ENCODE data around the gene KIF5A.

Gene KIF5A

GRCh38 chr12:57545809-57546437 is 3.9 kb upstream of the KIF5A start:
- ATAC-seq = no peak
- TF ChIP-seq ZC3H10 (CRISPR knock-in tag; IDR thresholded peaks at IDR 0.05) (no peak), OSR1 (CRISPR knock-in tag; IDR thresholded peaks at IDR 0.05) (no peak), PPARA (CRISPR knock-in tag; IDR thresholded peaks at IDR 0.05; ENCODE audit: borderline replicate concordance) (no peak), ISL1 (CRISPR knock-in tag; IDR thresholded peaks at IDR 0.05) (no peak), PATZ1 (CRISPR knock-in tag; IDR thresholded peaks at IDR 0.05; ENCODE audit: borderline replicate concordance) (no peak), SNAI2 (CRISPR knock-in tag; IDR thresholded peaks at IDR 0.05) (no peak), ZNF70 (CRISPR knock-in tag; IDR thresholded peaks at IDR 0.05) (no peak), ARNTL (CRISPR knock-in tag; IDR thresholded peaks at IDR 0.05; ENCODE audit: borderline replicate concordance, low read depth) (no peak), CSDC2 (CRISPR knock-in tag; IDR thresholded peaks at IDR 0.05) (no peak), ESRRG (CRISPR knock-in tag; IDR thresholded peaks at IDR 0.05) (no peak), ZNF8 (CRISPR knock-in tag; IDR thresholded peaks at IDR 0.05) (no peak), ZFP30 (CRISPR knock-in tag; IDR thresholded peaks at IDR 0.05) (no peak), ZFP3 (CRISPR knock-in tag; IDR thresholded peaks at IDR 0.05) (no peak), ZNF565 (CRISPR knock-in tag; conservative IDR thresholded peaks at IDR 0.05; ENCODE audit: low read depth) (no peak), GLIS3 (CRISPR knock-in tag; IDR thresholded peaks at IDR 0.05) (no peak), TOX (CRISPR knock-in tag; IDR thresholded peaks at IDR 0.05; ENCODE audit: borderline replicate concordance) (no peak)
- TF ChIP-seq, protein P1, sequence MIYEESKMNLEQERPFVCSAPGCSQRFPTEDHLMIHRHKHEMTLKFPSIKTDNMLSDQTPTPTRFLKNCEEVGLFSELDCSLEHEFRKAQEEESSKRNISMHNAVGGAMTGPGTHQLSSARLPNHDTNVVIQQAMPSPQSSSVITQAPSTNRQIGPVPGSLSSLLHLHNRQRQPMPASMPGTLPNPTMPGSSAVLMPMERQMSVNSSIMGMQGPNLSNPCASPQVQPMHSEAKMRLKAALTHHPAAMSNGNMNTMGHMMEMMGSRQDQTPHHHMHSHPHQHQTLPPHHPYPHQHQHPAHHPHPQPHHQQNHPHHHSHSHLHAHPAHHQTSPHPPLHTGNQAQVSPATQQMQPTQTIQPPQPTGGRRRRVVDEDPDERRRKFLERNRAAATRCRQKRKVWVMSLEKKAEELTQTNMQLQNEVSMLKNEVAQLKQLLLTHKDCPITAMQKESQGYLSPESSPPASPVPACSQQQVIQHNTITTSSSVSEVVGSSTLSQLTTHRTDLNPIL (CRISPR knock-in tag; IDR thresholded peaks at IDR 0.05; ENCODE audit: low read depth) = no peak
- TF ChIP-seq, protein P2, sequence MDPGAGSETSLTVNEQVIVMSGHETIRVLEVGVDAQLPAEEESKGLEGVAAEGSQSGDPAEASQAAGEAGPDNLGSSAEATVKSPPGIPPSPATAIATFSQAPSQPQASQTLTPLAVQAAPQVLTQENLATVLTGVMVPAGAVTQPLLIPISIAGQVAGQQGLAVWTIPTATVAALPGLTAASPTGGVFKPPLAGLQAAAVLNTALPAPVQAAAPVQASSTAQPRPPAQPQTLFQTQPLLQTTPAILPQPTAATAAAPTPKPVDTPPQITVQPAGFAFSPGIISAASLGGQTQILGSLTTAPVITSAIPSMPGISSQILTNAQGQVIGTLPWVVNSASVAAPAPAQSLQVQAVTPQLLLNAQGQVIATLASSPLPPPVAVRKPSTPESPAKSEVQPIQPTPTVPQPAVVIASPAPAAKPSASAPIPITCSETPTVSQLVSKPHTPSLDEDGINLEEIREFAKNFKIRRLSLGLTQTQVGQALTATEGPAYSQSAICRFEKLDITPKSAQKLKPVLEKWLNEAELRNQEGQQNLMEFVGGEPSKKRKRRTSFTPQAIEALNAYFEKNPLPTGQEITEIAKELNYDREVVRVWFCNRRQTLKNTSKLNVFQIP (CRISPR knock-in tag; IDR thresholded peaks at IDR 0.05; ENCODE audit: borderline replicate concordance, low read depth) = no peak
- TF ChIP-seq, protein P3, sequence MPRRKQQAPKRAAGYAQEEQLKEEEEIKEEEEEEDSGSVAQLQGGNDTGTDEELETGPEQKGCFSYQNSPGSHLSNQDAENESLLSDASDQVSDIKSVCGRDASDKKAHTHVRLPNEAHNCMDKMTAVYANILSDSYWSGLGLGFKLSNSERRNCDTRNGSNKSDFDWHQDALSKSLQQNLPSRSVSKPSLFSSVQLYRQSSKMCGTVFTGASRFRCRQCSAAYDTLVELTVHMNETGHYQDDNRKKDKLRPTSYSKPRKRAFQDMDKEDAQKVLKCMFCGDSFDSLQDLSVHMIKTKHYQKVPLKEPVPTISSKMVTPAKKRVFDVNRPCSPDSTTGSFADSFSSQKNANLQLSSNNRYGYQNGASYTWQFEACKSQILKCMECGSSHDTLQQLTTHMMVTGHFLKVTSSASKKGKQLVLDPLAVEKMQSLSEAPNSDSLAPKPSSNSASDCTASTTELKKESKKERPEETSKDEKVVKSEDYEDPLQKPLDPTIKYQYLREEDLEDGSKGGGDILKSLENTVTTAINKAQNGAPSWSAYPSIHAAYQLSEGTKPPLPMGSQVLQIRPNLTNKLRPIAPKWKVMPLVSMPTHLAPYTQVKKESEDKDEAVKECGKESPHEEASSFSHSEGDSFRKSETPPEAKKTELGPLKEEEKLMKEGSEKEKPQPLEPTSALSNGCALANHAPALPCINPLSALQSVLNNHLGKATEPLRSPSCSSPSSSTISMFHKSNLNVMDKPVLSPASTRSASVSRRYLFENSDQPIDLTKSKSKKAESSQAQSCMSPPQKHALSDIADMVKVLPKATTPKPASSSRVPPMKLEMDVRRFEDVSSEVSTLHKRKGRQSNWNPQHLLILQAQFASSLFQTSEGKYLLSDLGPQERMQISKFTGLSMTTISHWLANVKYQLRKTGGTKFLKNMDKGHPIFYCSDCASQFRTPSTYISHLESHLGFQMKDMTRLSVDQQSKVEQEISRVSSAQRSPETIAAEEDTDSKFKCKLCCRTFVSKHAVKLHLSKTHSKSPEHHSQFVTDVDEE (CRISPR knock-in tag; IDR thresholded peaks at IDR 0.05) = no peak
- TF ChIP-seq, protein P4, sequence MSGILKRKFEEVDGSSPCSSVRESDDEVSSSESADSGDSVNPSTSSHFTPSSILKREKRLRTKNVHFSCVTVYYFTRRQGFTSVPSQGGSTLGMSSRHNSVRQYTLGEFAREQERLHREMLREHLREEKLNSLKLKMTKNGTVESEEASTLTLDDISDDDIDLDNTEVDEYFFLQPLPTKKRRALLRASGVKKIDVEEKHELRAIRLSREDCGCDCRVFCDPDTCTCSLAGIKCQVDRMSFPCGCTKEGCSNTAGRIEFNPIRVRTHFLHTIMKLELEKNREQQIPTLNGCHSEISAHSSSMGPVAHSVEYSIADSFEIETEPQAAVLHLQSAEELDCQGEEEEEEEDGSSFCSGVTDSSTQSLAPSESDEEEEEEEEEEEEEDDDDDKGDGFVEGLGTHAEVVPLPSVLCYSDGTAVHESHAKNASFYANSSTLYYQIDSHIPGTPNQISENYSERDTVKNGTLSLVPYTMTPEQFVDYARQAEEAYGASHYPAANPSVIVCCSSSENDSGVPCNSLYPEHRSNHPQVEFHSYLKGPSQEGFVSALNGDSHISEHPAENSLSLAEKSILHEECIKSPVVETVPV (CRISPR knock-in tag; IDR thresholded peaks at IDR 0.05) = no peak

DNA sequence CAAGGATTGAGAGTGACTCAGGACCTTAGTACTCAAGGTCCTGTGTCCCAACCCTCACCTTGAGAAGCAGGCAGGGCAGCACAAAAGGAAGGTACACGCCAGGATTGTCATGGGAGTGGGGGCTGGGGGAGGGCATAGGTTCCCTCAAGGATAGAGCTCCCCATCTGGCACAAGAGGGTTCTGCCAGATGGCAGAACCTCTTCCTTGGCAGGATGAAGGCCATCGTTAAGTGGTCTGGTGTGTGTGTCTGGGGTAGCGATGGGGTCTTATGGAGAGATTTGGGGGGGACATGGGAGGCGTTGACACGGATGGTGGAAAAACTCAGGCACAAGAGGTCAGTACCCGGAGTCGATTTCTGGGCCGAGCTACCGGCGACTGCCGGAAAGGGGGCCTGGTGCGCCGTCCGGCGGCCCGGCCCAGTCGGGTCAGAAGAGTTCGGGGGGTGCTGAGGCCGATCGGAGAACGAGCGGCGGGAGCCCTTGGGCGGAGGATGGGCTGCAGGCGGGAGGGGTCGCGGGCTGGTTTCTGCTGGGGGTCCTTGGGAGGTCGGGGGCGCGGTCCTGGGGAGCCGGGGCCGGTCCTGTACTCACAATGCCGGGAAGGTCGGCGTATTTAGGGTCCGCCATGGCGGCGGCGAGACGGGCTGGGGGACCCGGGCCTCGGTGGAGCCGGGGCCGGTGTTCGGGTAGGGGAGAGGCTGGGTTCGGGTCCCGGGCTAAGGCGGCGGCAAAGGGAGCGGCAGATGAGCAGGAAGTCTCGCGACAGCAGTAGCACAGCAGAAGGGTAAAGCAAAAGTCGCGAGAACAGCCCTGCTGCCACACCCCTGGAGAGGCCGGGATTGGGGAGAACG is 3.2 kb upstream of the KIF5A start, which contains the start of gene DCTN2:
DCTN2 (minus strand) TSS at position 755 of the 850 bp plus-strand sequence; CDS start at position 626, 129 bp downstream.
- no peak for TF ChIP-seq ZNF8 (CRISPR knock-in tag; IDR thresholded peaks at IDR 0.05)
- no peak for TF ChIP-seq ZNF70 (CRISPR knock-in tag; IDR thresholded peaks at IDR 0.05)
- TF ChIP-seq ZC3H10 (CRISPR knock-in tag; IDR thresholded peaks at IDR 0.05) = no peak
- TF ChIP-seq TOX (CRISPR knock-in tag; IDR thresholded peaks at IDR 0.05; ENCODE audit: borderline replicate concordance) = no peak
- no peak for TF ChIP-seq TCF4 (CRISPR knock-in tag; IDR thresholded peaks at IDR 0.05; ENCODE audit: borderline replicate concordance)
- TF ChIP-seq OSR1 (CRISPR knock-in tag; IDR thresholded peaks at IDR 0.05) = no peak
- no peak for TF ChIP-seq ZFP3 (CRISPR knock-in tag; IDR thresholded peaks at IDR 0.05)
- no peak for TF ChIP-seq PPARA (CRISPR knock-in tag; IDR thresholded peaks at IDR 0.05; ENCODE audit: borderline replicate concordance)
- no peak for TF ChIP-seq RARB (CRISPR knock-in tag; IDR thresholded peaks at IDR 0.05)
- TF ChIP-seq ESRRG (CRISPR knock-in tag; IDR thresholded peaks at IDR 0.05) = no peak
- no peak for TF ChIP-seq BACH2 (CRISPR knock-in tag; IDR thresholded peaks at IDR 0.05; ENCODE audit: borderline replicate concordance)
- TF ChIP-seq, protein P3 (CRISPR knock-in tag; IDR thresholded peaks at IDR 0.05) = no peak
- TF ChIP-seq GLIS3 (CRISPR knock-in tag; IDR thresholded peaks at IDR 0.05) = no peak
- TF ChIP-seq ZNF565 (CRISPR knock-in tag; conservative IDR thresholded peaks at IDR 0.05; ENCODE audit: low read depth) = no peak
- no peak for TF ChIP-seq ISL1 (CRISPR knock-in tag; IDR thresholded peaks at IDR 0.05)
- peak; percentile 94 for ATAC-seq

All from SK-N-SH treated with all-trans-retinoic acid at 6 μM for 48 hours (cell line).